HTERT RPE-1 (cell line): ENCODE data around the gene SGCD.

ENCODE experiments used
- in situ Hi-C: fragments of 300-500 bp; cut with MboI; formaldehyde crosslinking; loops from 4 replicates; pipeline ENCODE4 v1.14.3; 2020; ENCODE audit warnings: low sequenced_read_pairs

The SGCD gene

GRCh38 chr5:156451505-156451904 is 124.5 kb downstream of the SGCD start:
- in situ Hi-C loops = no loop called here

DNA sequence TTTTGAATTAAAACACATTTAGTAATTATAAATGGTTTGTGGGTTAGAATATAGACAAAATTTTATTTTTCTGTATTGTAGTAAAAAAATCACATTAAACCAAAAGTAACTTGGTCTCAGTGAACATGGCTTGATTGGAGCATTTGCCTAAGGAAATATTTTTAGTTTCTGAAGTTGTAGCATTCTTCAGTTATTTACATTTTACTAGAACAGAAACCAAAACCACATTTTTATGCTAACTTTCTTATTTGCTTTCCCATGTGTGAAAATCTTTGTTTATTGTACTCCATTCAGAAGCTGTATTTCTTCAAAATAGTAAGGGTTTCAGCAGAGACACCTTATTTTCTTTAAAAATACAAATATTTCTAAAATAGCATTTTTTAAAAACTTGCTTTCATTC is 129.9 kb downstream of the SGCD start:
- in situ Hi-C loops = no loop called here

DNA sequence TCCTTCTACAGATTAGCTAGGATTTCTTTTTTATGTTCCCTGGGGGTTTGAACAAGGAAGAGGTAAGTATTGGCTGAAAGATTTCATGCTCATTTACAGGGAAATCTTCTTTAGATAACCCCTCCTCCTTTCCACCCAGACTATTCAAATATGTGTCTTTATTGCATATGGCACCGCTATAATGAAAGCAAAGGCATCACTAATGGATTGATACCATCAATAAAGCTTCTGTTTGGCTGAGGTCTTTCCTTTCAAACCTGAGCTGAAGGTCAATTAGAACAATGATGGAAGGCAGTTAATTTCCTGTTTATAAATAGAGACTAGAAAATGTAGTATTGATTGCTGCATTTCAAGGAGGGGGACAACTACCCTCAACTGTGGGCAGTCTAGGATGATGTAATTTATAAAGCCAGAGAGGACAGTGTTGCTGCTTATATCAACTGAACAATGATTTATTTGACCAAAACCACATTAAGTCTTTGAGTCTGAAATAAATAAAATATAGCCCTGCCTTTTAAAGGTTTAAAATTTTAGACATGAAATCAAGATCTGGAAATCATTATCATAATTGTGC is 132.9 kb downstream of the SGCD start:
- in situ Hi-C loops = no loop called here

DNA sequence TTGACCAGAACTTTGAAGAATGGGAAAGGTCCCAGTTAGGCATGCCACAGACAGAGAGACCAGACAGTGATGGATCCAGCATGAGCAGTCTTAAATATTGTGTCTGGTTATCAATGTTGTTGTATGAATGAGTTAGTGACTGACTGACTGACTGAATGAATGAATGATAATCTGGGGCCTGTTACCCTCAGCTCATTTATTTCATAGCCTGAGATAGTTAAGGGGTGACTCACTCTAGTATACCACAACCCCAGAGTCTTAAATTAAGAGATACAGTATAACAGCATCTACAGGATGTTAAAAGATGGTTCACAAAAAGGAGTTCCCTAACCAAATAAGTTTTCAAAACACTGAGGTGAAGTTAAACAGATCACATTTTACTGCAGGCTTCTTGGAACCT is 133.5 kb downstream of the SGCD start:
- in situ Hi-C loops = no loop called here

GRCh38 chr5:156466871-156467270 is 139.9 kb downstream of the SGCD start:
- in situ Hi-C loops = no loop called here

- in situ Hi-C loops = no loop called here
Observed at GRCh38 chr5:156469636-156470035, 142.7 kb downstream of the SGCD start.

- in situ Hi-C loops = no loop called here
Observed at GRCh38 chr5:156471893-156472292, 144.9 kb downstream of the SGCD start.

GRCh38 chr5:156473269-156473908 is 146.4 kb downstream of the SGCD start:
- in situ Hi-C loops = no loop called here

GRCh38 chr5:156474251-156474650 is 147.3 kb downstream of the SGCD start:
- in situ Hi-C loops = no loop called here

DNA sequence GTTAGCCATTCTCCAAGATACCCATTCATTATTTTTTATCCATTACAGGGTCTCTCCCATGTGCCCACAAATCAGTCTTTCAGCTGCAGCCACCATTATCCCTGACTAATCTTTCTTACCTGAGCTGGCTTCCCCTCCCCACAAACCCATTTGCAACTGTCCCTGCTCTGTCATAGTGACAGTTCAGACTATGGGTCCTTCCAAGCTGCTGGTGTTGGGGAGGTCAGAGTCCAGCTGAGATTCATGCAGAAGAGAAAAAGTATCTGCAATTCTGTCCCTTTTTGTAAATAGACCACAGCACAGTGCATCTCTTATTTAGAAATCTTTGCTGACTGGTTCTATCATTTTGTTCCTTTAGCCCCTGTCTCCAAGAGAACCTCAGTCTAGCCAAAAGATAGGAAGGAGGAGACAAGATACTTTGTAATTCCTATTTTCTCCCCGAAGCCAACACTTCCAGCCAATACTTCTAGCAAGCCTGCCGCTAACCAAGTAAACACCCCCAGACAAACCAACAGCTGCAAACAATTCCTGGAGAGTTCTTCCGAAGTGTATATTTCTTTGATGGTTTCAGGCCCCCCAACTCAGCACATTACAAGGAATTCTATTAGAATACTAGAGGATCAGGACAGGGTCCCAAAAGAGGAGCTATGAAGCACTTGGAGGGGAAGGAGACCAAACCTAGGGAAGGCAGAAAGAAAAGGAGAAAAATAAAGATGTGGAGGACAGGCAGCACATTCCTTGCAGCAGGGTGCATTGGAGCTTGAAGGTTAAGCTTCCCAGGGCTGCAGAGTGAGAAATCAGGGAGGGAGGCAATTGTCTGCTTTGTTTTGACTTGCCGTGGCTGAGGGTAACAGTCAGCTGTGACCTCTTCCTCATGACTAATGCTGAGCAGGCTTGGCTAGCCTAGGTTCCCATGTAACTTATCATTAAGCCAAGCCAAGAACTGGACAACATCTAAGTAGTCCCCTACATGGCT is 148.5 kb downstream of the SGCD start:
- in situ Hi-C loops = no loop called here

DNA sequence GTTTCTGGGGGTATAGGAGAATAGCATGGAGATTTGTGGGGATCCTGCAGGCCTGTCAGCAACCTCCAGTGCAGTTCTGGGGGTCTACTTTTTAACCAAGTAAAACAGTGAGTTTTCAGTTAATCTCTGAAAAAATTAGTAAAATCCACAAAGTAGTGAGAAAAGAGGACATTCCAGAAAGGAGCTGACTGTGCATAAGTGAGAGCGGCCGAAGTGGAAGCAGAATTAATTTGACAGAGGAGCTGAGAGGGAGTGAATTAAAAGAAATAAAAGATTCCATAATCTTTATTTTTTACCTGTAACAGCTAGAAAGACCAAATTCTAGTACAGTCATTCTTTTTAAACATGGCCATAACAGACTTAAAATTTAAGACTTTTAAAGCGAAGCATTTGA is 149.2 kb downstream of the SGCD start:
- in situ Hi-C loops = no loop called here

- in situ Hi-C loops = no loop called here
Observed at GRCh38 chr5:156476678-156477077, 149.7 kb downstream of the SGCD start.

- in situ Hi-C loops = no loop called here
Observed at GRCh38 chr5:156477196-156477595, 150.2 kb downstream of the SGCD start.

GRCh38 chr5:156479849-156480248 is 152.9 kb downstream of the SGCD start:
- in situ Hi-C loops = no loop called here

- in situ Hi-C loops = no loop called here
Observed at GRCh38 chr5:156481741-156482140, 154.8 kb downstream of the SGCD start.

DNA sequence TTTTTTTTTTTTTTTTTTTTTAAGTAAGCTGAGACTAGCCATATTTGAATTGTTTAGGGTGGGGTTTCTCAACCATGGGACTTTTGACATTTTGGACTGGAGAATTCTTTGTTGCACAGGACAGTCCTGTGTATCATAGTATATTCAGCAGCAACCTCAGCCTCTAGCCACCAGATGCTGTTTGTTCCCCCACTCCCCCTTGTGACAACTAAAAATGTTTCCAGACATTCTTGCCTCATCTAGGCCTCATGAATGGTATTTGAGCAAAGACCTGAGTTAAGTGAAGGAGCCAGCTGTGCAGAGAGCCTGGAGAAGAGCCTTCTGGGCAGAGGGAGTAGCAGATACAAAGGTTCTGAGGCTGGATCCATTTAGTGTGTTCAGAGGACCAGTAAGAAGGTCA is 155.9 kb downstream of the SGCD start:
- in situ Hi-C loops = no loop called here

GRCh38 chr5:156486394-156487238 is 159.7 kb downstream of the SGCD start:
- in situ Hi-C loops = no loop called here

GRCh38 chr5:156491766-156492165 is 164.8 kb downstream of the SGCD start:
- in situ Hi-C loops = no loop called here

DNA sequence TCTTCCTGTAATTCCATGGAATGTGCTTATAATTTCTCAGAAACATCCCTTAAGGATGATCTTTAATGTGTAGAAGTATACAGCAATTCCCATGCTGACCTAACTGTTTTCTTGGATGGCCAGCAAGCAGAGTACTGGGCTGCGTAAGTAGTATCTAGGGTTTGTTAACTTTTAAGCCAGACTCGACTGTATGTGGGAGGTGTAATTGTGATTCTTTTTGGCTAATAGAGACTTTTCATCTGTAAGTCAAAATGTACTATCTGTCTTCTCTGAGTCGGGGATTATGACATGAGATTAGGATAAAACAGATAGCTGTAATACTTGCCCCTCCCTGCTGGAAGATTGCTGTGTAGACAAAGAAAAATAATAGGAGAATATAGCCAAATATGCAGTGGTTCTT is 169.3 kb downstream of the SGCD start:
- in situ Hi-C loops = no loop called here

GRCh38 chr5:156497804-156498208 is 170.8 kb downstream of the SGCD start:
- in situ Hi-C loops = no loop called here
